WTC11 (cell line): ENCODE measurements around the gene MIDN. TPM values are rescaled to one million over a fixed set of nuclear protein-coding genes. Genes with fewer than 3 reads are reported as not detected.
"Not testable (repeated sequence)": the region's sequence is repeated elsewhere in the genome, so short reads cannot be mapped to it uniquely, and the experiment has no call there.

ENCODE experiments used
- ATAC-seq: fragments of 200-7000 bp; cut with Tn5 transposase; 2 replicates; pipeline ENCODE4 v1.10.0; 2021; ENCODE audit warnings: mild to moderate bottlenecking, moderate library complexity
- CTCF ChIA-PET: fragments of 300-600 bp; sonication (Branson Sonifier 250); formaldehyde crosslinking; loops from one replicate; lab custom pipeline; 2021; ENCODE audit warnings: antibody characterized with exemption; lab: Charles Lee
- POLR2A ChIA-PET: fragments of 350-600 bp; sonication (Branson Sonifier 250); formaldehyde crosslinking; loops from one replicate; lab custom pipeline; 2021; ENCODE audit warnings: antibody characterized with exemption; lab: Charles Lee
- DNase-seq: peaks from one replicate; pipeline ENCODE4 v3.0.0; 2021; ENCODE audit warnings: low spot score
- H3K27ac Mint-ChIP-seq: 2 replicates; pipeline ENCODE4 v1.8.0; 2021; ENCODE audit warnings: mixed read lengths
- H3K27me3 Mint-ChIP-seq: 2 replicates; pipeline ENCODE4 v1.8.0; 2021; ENCODE audit warnings: low read depth, mild to moderate bottlenecking, moderate library complexity, mixed read lengths
- H3K36me3 Mint-ChIP-seq: 2 replicates; pipeline ENCODE4 v1.8.0; 2021; ENCODE audit warnings: mixed read lengths
- H3K4me1 Mint-ChIP-seq: 2 replicates; pipeline ENCODE4 v1.8.0; 2022; ENCODE audit warnings: mixed read lengths
- H3K4me3 Mint-ChIP-seq: 2 replicates; pipeline ENCODE4 v1.8.0; 2021; ENCODE audit warnings: mild to moderate bottlenecking, moderate library complexity, mixed read lengths
- H3K9me3 Mint-ChIP-seq: 2 replicates; pipeline ENCODE4 v1.8.0; 2021; ENCODE audit warnings: mixed read lengths
- CREM ChIP-seq: sonication (generic); formaldehyde crosslinking; IDR thresholded peaks from 2 replicates; pipeline ENCODE4 v1.8.1; 2022; ENCODE audit warnings: mild to moderate bottlenecking, missing genetic modification reagents, moderate library complexity
- GABPB1 ChIP-seq: sonication (generic); formaldehyde crosslinking; IDR thresholded peaks from 2 replicates; pipeline ENCODE4 v1.8.1; 2023; ENCODE audit warnings: mild to moderate bottlenecking, missing genetic modification reagents
- GRHL2 ChIP-seq: fragments of 250-450 bp; sonication (Bioruptor Pico); IDR thresholded peaks from 2 replicates; pipeline ENCODE4 v1.8.0; 2022; ENCODE audit warnings: mild to moderate bottlenecking, moderate library complexity; ENCODE audit not compliant: insufficient replicate concordance, severe bottlenecking
- GTF2I ChIP-seq: fragments of 250-450 bp; sonication (Bioruptor Pico); conservative IDR thresholded peaks from 2 replicates; pipeline ENCODE4 v1.4.0; 2021; ENCODE audit warnings: mild to moderate bottlenecking
- NR1H2 ChIP-seq: sonication (generic); formaldehyde crosslinking; IDR thresholded peaks from 2 replicates; pipeline ENCODE4 v1.9.0; 2021; ENCODE audit warnings: mild to moderate bottlenecking, moderate library complexity, missing genetic modification reagents
- PRRX2 ChIP-seq: fragments of 250-450 bp; sonication (Bioruptor Pico); IDR thresholded peaks from 2 replicates; pipeline ENCODE4 v1.8.0; 2021; ENCODE audit warnings: mild to moderate bottlenecking
- ZBTB21 ChIP-seq: sonication (generic); formaldehyde crosslinking; IDR thresholded peaks from 2 replicates; pipeline ENCODE4 v1.8.1; 2023; ENCODE audit warnings: mild to moderate bottlenecking, missing genetic modification reagents, borderline replicate concordance
- ZNF423 ChIP-seq: fragments of 250-450 bp; sonication (Bioruptor Pico); IDR thresholded peaks from 2 replicates; pipeline ENCODE4 v2.1.2; 2022; ENCODE audit warnings: mild to moderate bottlenecking, moderate library complexity
- total RNA-seq: library from RNA; stranded (reverse); gene quantifications from 3 replicates; pipeline ENCODE4 v1.2.3, GENCODE V29; 2021
- TF ChIP-seq, protein P1 (sequence below): sonication (generic); formaldehyde crosslinking; IDR thresholded peaks from 2 replicates; pipeline ENCODE4 v1.8.0; 2023; ENCODE audit warnings: mild to moderate bottlenecking, missing genetic modification reagents
- TF ChIP-seq, protein P2 (sequence below): sonication (generic); formaldehyde crosslinking; IDR thresholded peaks from 2 replicates; pipeline ENCODE4 v1.8.1; 2023; ENCODE audit warnings: mild to moderate bottlenecking, missing genetic modification reagents
- TF ChIP-seq, protein P3 (sequence below): sonication (generic); formaldehyde crosslinking; IDR thresholded peaks from 2 replicates; pipeline ENCODE4 v1.8.0; 2023; ENCODE audit warnings: missing genetic modification reagents
- TF ChIP-seq, protein P4 (sequence below): fragments of 250-450 bp; sonication (Bioruptor Pico); IDR thresholded peaks from 2 replicates; pipeline ENCODE4 v2.1.2; 2022; ENCODE audit warnings: mild to moderate bottlenecking, moderate library complexity
- TF ChIP-seq, protein P5 (sequence below): fragments of 200-600 bp; IDR thresholded peaks from 2 replicates; pipeline ENCODE4 v1.8.0; 2022; ENCODE audit warnings: antibody characterized with exemption

The MIDN gene
- total RNA-seq, 1 experiment from 2014 or later, result 189 TPM

DNA sequence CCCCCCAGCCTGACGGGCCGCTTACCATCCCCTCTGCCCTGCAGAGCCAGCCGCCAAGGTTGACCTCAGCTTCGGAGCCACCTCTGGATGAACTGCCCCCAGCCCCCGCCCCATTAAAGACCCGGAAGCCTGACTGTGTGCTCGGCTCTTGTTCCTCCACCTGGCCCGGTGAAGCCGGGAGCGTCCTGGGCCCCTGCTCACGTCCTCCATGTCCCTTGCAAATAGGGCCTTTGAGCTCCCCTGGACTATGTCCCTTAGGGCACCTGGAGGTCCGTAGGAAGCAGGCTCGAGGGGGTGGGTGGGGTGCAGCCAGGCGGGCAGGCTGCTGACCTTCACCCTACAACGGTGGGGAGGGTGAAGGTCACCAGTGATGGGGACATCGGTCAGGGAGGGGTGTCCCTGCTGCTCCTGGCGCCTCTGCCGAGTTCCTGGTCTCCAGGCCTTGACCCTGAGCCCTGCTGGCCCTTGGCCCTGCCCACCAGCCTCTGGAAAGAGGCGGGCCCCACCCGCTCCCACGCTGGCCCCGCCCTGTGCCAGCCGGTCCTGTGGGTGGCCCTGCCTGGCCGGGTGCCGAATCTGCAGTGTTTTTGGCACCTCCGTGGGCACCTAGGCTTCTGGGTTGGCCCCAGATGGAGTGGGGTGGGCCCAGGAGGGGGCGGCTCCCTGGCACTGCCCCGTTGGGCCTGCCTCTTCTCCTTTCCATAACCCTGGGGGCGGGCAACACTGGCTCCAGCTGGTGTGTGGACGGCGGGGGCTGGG, 3.5 kb upstream of the MIDN start:
- H3K36me3 Mint-ChIP-seq, result no peaks in the 10 kb centered on the region
- DNase-seq (no peak), ATAC-seq (no peak)
- TF ChIP-seq GRHL2 (CRISPR knock-in tag), result no peak
- TF ChIP-seq, protein P1, sequence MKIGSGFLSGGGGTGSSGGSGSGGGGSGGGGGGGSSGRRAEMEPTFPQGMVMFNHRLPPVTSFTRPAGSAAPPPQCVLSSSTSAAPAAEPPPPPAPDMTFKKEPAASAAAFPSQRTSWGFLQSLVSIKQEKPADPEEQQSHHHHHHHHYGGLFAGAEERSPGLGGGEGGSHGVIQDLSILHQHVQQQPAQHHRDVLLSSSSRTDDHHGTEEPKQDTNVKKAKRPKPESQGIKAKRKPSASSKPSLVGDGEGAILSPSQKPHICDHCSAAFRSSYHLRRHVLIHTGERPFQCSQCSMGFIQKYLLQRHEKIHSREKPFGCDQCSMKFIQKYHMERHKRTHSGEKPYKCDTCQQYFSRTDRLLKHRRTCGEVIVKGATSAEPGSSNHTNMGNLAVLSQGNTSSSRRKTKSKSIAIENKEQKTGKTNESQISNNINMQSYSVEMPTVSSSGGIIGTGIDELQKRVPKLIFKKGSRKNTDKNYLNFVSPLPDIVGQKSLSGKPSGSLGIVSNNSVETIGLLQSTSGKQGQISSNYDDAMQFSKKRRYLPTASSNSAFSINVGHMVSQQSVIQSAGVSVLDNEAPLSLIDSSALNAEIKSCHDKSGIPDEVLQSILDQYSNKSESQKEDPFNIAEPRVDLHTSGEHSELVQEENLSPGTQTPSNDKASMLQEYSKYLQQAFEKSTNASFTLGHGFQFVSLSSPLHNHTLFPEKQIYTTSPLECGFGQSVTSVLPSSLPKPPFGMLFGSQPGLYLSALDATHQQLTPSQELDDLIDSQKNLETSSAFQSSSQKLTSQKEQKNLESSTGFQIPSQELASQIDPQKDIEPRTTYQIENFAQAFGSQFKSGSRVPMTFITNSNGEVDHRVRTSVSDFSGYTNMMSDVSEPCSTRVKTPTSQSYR (CRISPR knock-in tag), result no peak
- TF ChIP-seq, protein P2, sequence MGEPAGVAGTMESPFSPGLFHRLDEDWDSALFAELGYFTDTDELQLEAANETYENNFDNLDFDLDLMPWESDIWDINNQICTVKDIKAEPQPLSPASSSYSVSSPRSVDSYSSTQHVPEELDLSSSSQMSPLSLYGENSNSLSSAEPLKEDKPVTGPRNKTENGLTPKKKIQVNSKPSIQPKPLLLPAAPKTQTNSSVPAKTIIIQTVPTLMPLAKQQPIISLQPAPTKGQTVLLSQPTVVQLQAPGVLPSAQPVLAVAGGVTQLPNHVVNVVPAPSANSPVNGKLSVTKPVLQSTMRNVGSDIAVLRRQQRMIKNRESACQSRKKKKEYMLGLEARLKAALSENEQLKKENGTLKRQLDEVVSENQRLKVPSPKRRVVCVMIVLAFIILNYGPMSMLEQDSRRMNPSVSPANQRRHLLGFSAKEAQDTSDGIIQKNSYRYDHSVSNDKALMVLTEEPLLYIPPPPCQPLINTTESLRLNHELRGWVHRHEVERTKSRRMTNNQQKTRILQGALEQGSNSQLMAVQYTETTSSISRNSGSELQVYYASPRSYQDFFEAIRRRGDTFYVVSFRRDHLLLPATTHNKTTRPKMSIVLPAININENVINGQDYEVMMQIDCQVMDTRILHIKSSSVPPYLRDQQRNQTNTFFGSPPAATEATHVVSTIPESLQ, result no peak
- TF ChIP-seq CREM, result no peak
- no peak for TF ChIP-seq GTF2I (CRISPR knock-in tag)
- peak; percentile 40; the same call in 1 of the 2 replicates for TF ChIP-seq GABPB1
- no peak for TF ChIP-seq ZBTB21 (CRISPR knock-in tag)
- no peak for TF ChIP-seq NR1H2 (CRISPR knock-in tag)
- H3K4me1 Mint-ChIP-seq, result peaks cover 14% of the 10 kb centered on the region
- peaks cover 4% of the 10 kb centered on the region; the same call in 1 of the 2 replicates for H3K27me3 Mint-ChIP-seq
- no peaks in the 10 kb centered on the region for H3K9me3 Mint-ChIP-seq
- H3K4me3 Mint-ChIP-seq, result no peak overlapping the region
- ChIA-PET POLR2A (interaction anchor here (0.5 to 3.4 kb wide), 11 partner anchors 8 to 779 kb away, joined by 3 to 37 read pairs (median 4); partner anchors contain the start of gene CIRBP), CTCF (interaction anchor here (0.5 to 9.7 kb wide), 78 partner anchors 8 to 995 kb away, joined by 3 to 648 read pairs (median 4); partner anchors contain the start of genes ARHGAP45, CIRBP, FAM174C and NDUFS7)
- peak overlapping the region; percentile 80; the same call in 1 of the 2 replicates for H3K27ac Mint-ChIP-seq

DNA sequence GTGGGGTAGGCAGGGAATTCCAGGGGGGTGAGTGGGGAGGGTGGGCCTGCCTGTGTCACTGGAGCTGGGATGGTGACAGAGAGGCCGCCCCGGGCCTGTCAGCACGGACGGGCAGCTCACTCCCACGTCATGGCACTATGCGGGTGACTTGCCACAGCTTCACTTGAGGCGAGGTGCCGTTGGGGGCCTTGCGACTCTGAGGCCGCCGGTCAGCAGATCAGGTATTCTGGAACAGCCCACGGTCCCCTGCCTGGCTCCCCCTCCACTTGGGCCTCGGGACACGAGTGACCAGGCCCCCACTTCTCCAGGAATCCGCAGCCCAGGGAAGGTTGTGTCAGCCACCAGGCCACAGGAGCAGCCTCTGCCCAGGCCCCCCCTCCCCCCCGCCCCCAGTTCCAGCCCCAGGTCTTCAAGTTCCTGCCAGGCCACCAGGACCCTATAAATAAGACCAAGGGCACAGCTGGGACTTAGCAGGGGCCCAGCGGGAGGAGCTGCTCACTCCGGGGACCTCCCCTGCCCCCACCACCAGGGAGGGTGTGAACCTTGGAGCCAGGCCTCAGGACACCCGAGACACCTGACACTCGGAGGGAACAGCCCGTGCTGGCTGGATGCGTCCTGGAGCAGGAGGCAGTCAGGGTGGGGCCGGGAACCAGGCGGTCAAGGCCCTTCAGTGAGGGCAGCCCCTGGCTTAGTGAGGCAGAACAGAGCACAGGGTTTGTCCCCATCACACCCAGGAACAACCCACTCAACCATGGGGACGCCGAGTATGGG, 2.7 kb upstream of the MIDN start:
- CTCF ChIA-PET, result interaction anchor here (0.6 to 9.7 kb wide), 6 partner anchors 16 to 261 kb away, joined by 3 to 648 read pairs (median 20); partner anchors contain the start of genes CIRBP, FAM174C and WDR18
- no peak for ATAC-seq
- Mint-ChIP-seq H3K4me3 (no peak overlapping the region), H3K27me3 (peaks cover 4% of the 10 kb centered on the region; the same call in 1 of the 2 replicates), H3K9me3 (no peaks in the 10 kb centered on the region), H3K36me3 (no peaks in the 10 kb centered on the region), H3K4me1 (peaks cover 14% of the 10 kb centered on the region), H3K27ac (no peak overlapping the region)
- peak; percentile 40 for DNase-seq
- TF ChIP-seq, protein P3, sequence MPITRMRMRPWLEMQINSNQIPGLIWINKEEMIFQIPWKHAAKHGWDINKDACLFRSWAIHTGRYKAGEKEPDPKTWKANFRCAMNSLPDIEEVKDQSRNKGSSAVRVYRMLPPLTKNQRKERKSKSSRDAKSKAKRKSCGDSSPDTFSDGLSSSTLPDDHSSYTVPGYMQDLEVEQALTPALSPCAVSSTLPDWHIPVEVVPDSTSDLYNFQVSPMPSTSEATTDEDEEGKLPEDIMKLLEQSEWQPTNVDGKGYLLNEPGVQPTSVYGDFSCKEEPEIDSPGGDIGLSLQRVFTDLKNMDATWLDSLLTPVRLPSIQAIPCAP (CRISPR knock-in tag), result no peak
- TF ChIP-seq, protein P4, sequence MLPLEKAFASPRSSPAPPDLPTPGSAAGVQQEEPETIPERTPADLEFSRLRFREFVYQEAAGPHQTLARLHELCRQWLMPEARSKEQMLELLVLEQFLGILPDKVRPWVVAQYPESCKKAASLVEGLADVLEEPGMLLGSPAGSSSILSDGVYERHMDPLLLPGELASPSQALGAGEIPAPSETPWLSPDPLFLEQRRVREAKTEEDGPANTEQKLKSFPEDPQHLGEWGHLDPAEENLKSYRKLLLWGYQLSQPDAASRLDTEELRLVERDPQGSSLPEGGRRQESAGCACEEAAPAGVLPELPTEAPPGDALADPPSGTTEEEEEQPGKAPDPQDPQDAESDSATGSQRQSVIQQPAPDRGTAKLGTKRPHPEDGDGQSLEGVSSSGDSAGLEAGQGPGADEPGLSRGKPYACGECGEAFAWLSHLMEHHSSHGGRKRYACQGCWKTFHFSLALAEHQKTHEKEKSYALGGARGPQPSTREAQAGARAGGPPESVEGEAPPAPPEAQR (CRISPR knock-in tag), result no peak
- TF ChIP-seq PRRX2 (CRISPR knock-in tag) (no peak), ZNF423 (0 out of 2 replicates have a peak, but pooled peaks have one; percentile 10)
- TF ChIP-seq, protein P5, sequence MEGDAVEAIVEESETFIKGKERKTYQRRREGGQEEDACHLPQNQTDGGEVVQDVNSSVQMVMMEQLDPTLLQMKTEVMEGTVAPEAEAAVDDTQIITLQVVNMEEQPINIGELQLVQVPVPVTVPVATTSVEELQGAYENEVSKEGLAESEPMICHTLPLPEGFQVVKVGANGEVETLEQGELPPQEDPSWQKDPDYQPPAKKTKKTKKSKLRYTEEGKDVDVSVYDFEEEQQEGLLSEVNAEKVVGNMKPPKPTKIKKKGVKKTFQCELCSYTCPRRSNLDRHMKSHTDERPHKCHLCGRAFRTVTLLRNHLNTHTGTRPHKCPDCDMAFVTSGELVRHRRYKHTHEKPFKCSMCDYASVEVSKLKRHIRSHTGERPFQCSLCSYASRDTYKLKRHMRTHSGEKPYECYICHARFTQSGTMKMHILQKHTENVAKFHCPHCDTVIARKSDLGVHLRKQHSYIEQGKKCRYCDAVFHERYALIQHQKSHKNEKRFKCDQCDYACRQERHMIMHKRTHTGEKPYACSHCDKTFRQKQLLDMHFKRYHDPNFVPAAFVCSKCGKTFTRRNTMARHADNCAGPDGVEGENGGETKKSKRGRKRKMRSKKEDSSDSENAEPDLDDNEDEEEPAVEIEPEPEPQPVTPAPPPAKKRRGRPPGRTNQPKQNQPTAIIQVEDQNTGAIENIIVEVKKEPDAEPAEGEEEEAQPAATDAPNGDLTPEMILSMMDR, result no peak
- POLR2A ChIA-PET, result interaction anchor here (3.3 to 3.4 kb wide), 2 partner anchors 20 to 24 kb away, joined by 37 read pairs; partner anchors contain the start of gene CIRBP

DNA sequence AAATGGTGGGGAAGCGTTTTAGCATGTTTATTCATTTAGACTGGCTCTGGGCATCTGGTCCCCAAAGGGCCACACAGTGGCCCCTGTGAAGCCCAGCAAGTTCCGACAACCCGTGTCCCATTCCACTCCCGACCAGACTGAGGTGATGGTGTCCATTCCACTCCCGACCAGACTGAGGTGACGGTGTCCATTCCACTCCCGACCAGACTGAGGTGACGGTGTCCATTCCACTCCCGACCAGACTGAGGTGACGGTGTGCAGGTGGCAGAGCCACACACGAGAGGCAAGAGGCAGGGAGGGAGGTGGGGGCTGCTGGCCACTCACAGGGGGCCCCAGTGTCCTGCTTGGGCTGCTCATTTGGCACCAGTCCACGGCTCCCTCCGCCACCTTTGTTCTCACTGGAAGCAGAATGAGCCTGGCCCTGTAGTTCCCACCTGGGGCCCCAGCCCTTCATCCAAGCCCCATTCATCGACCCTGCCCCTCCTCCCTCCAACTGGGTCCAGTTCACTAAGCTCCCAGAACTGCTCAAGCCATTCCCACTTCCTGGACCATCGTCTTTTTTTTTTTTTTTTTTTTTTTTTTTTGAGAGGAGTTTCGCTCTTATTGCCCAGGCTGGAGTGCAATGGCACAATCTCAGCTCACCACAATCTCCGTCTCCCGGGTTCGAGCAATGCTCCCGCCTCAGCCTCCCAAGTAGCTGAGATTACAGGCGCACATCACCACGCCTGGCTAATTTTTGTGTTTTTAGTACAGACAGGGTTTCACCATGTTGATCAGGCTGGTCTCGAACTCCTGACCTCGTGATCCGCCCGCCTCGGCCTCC, 1.9 kb upstream of the MIDN start:
- not testable (repeated sequence) for H3K27ac Mint-ChIP-seq, H3K9me3 Mint-ChIP-seq, H3K36me3 Mint-ChIP-seq, H3K4me3 Mint-ChIP-seq, H3K27me3 Mint-ChIP-seq, ATAC-seq, DNase-seq
- POLR2A ChIA-PET, result interaction anchor here (0.6 to 3.4 kb wide), 4 partner anchors 13 to 649 kb away, joined by 4 to 37 read pairs (median 21); partner anchors contain the start of gene CIRBP
- peaks cover 11% of the 10 kb centered on the region for H3K4me1 Mint-ChIP-seq
- CTCF ChIA-PET, result interaction anchor here (0.6 to 9.7 kb wide), 3 partner anchors 16 to 384 kb away, joined by 4 to 648 read pairs (median 4); partner anchors contain the start of gene CIRBP
